T-helper 22 cell (primary cell): Measurements from ENCODE around the gene CNOT6.

ENCODE experiments used
- DNase-seq: peaks from one replicate; pipeline ENCODE4 v3.0.0-alpha.2; 2020; ENCODE audit warnings: low read depth

Gene CNOT6

DNA sequence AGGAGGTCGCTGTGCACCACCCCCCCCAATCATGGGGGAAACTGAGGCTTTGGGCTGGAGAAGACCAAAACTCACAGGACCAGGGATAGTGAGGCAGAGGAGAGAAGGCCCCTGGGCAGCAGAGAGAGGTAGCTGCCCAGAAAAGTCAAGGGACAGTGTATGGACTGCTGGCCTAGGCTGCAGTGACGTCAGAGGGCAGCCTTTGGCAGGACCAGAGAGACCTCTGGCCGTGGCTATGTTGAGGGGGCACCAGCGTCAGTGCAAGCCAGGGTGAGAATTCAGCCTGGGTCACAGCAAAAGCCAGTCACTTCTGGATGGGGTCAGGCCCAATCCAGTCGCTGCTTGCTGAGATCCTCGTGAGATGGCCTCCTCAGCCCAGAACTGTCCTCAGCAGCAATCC lies 128.7 kb downstream of the CNOT6 start:
- DNase-seq: no peak

DNA sequence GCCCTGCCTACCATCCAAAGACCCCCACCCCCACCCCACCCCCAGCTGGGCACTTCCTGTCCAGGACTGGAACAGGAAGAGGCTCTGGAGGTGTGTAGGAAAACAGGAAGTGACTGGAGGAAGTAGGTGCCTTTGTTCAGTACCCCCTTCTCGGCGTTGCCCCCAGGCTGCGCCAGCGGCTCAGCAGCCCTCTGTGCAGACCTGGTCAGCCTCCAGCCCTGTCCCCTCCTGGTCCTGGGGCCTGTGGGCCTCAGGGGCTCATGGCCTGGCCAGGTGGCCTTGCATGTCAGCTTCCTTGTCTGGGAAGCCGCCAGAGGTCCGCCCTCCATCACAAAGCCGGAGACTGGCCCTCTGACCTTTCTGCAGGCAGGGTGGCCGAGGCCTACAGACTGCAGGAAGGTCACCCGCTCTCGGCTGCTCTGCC lies 129.2 kb downstream of the CNOT6 start:
- DNase-seq: no peak

- no peak for DNase-seq
These were observed 129.7 kb downstream of the CNOT6 start for GRCh38 chr5:180623844-180624243.

DNA sequence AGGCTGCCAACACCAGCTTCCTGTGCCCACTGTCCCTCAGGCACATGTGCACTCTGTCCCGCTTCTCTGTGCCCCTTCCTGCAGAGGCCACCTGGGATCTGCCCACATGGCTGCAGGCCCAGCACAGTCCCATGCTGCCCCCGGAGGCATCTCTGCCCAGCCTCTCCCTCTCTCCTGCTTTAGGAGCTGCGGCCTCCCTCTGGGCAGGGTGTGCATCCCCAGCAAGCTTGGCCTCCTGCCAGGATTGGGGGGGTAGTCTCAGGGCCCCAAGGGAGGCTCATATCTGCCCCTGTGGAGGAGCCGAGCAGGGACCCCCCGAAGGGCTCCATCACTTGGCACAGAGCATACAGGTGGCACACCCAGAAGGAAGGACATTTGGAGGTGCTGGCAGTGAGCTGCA lies 130.4 kb downstream of the CNOT6 start:
- DNase-seq: no peak

DNA sequence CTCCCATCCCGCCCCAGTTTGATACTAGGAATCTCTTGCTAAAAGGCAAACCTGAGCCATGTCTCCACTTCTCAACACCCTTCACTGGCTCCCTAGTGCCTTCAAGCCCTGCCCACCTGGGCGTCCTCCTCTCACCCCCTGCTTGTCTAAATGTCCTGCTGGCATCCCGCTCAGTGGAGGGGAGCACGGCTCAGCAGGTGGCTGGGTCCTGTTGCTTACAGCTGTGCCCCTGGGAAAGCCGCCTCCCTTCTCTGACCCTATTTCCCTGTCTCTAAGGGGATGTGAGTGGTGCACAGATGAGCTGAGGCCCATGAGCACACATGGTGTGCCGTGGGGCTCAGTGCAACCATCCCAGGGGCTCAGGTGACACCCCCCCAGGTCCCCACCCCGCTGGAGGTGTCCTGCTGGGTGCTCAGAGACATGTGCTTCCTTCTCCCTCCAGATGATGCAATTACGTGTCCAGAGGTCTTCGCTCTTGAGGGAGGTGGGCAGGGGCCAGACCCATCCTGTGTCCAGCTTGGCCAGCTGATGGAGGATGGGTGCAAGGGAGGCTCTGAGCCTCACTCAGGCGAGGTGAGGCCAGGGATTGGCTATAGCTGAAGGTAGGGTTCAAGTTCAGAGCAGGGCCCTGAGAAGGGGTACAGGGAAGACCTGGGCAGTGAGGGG lies 131.1 kb downstream of the CNOT6 start:
- DNase-seq: no peak

GRCh38 chr5:180625791-180626660 lies 131.8 kb downstream of the CNOT6 start:
- DNase-seq: no peak

DNA sequence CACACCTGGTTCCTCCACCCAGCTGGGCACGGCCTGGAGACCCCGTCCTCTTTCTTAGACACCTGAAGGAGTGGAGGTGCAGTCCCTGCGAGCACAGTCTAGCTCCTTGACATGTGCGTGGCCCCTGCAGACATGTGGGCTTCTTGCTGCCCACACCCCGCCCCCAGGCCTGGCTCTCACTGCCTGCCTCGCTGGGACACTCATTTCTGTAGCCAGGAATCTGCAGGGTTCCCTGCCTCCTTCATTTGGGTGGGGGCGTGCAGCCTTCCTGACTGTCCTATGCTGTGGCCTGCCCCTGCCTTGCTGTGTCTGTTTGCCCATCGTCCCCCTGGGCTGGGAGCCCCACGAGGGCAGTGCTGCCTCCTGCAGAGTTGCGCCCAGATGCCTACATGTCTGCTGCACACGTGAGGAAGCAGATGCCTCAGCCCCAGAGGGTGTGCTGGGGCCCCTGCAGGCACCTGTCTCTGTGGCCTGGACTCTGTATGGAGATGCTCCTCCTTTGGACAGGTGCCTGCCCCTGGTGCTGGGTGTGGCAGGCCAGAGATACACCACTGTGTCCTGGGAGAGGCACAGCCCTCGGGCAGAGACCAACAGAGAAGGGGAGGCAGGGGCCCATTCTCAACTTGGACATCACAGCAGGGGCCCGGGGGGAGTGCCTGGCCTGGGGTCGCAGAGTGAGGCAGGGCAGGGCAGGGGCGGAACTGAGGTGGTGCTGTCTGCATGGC lies 132.6 kb downstream of the CNOT6 start:
- no peak for DNase-seq

DNA sequence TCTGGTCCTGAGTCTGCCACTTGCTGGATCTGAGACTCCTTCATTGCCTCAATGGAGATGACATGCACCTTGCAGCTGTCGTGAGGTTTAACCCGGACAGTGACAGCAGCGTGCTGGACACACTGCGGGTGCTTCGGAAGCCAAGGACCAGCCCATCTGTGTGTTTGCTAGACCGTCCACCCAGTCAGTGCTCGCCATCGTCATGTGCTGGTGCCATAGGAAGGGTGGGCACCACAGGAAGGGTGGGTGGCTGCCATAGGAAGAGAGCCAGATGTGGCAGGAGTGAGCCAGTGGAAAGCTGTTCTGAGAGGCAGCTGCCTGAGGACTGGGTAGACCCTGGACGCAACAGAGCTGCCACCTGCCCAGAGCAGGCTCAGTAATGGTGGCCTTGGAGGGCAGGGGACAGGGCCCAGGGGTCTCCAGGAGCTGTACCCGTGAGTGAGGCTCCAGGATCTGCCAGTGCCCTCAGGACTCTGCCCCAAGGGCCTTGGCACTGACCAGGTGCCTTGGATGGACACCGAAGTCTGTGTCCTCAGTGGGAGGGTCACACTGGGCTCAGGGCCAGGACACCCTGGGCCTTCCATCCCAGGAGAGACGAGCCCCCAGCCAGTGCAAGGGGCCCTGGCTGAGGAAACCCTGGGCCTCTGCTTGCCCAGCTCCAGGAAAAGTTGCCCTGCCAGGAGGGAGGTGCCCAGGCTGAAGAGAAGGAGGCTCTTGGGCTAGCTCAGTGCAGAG lies 133.4 kb downstream of the CNOT6 start:
- no peak for DNase-seq
